GM06990 (cell line): ENCODE measurements around the gene PHF14.
"Not testable (repeated sequence)": the region's sequence is repeated elsewhere in the genome, so short reads cannot be mapped to it uniquely, and the experiment has no call there.

Source experiments
- DNase-seq: peaks from one replicate; pipeline ENCODE4 v3.0.0-alpha.2; 2011; ENCODE audit not compliant: insufficient read length; ENCODE audit errors: extremely low read depth
- H3K27me3 ChIP-seq: replicated peaks from 2 replicates; pipeline ENCODE4 v1.6.0; 2011; ENCODE audit warnings: low read length; ENCODE audit not compliant: control insufficient read depth, insufficient read depth
- H3K36me3 ChIP-seq: 2 replicates; pipeline ENCODE4 v1.5.1; 2011; ENCODE audit warnings: low read length; ENCODE audit not compliant: control insufficient read depth, insufficient read depth
- H3K4me3 ChIP-seq: replicated peaks from 2 replicates; pipeline ENCODE4 v1.5.1; 2011; ENCODE audit warnings: low read depth, mild to moderate bottlenecking, control low read depth, low read length
- TF ChIP-seq, protein P1 (sequence below): IDR thresholded peaks from 2 replicates; pipeline ENCODE4 v1.5.1; 2011; ENCODE audit warnings: low read length, control low read depth, mild to moderate bottlenecking, inconsistent platforms; ENCODE audit not compliant: insufficient read depth, poor library complexity, severe bottlenecking

Gene PHF14

GRCh38 chr7:10952588-10952987 is 21.1 kb upstream of the PHF14 start:
- TF ChIP-seq, protein P1, sequence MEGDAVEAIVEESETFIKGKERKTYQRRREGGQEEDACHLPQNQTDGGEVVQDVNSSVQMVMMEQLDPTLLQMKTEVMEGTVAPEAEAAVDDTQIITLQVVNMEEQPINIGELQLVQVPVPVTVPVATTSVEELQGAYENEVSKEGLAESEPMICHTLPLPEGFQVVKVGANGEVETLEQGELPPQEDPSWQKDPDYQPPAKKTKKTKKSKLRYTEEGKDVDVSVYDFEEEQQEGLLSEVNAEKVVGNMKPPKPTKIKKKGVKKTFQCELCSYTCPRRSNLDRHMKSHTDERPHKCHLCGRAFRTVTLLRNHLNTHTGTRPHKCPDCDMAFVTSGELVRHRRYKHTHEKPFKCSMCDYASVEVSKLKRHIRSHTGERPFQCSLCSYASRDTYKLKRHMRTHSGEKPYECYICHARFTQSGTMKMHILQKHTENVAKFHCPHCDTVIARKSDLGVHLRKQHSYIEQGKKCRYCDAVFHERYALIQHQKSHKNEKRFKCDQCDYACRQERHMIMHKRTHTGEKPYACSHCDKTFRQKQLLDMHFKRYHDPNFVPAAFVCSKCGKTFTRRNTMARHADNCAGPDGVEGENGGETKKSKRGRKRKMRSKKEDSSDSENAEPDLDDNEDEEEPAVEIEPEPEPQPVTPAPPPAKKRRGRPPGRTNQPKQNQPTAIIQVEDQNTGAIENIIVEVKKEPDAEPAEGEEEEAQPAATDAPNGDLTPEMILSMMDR, result no peak
- DNase-seq, result no peak
- Histone ChIP-seq H3K27me3 (no peaks in the 10 kb centered on the region), H3K4me3 (no peak overlapping the region), H3K36me3 (no peaks in the 10 kb centered on the region)

GRCh38 chr7:10953078-10953750 is 20.5 kb upstream of the PHF14 start:
- DNase-seq, H3K36me3 ChIP-seq, H3K4me3 ChIP-seq, H3K27me3 ChIP-seq: not testable (repeated sequence)

GRCh38 chr7:10956528-10956927 is 17.1 kb upstream of the PHF14 start:
- TF ChIP-seq, protein P1, result no peak
- Histone ChIP-seq H3K27me3 (no peaks in the 10 kb centered on the region), H3K4me3 (no peak overlapping the region), H3K36me3 (no peaks in the 10 kb centered on the region)
- DNase-seq, result no peak

DNA sequence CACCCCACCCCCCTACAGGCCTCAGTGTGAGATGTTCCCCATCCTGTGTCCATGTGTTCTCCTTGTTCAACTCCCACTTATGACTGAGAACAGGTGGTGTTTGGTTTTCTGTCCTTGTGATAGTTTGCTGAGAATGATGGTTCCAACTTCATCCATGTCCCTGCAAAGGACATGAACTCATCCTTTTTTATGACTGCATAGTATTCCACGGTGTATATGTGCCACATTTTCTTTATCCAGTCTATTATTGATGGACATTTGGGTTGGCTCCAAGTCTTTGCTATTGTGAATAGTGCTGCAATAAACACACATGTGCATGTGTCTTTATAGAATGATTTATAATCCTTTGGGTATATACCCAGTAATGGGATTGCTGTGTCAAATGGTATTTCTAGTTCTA is 13.4 kb upstream of the PHF14 start:
- not testable (repeated sequence) for H3K4me3 ChIP-seq, H3K36me3 ChIP-seq, H3K27me3 ChIP-seq, DNase-seq

DNA sequence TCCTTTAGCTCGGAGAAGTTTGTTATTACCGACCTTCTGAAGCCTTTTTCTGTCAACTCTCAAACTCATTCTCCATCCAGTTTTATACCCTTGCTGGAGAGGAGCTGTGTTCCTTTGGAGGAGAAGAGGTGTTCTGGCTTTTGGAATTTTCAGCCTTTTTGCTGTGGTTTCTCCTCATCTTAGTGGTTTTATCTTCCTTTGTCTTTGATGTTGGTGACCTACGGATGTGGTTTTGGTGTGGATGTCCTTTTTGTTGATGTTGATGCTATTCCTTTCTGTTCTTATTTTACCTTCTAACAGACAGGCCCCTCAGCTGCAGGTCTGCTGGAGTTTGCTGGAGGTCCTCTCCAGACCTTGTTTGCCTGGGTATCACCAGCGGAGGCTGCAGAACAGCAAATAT is 8.7 kb upstream of the PHF14 start:
- not testable (repeated sequence) for DNase-seq, H3K4me3 ChIP-seq, H3K27me3 ChIP-seq, H3K36me3 ChIP-seq

DNA sequence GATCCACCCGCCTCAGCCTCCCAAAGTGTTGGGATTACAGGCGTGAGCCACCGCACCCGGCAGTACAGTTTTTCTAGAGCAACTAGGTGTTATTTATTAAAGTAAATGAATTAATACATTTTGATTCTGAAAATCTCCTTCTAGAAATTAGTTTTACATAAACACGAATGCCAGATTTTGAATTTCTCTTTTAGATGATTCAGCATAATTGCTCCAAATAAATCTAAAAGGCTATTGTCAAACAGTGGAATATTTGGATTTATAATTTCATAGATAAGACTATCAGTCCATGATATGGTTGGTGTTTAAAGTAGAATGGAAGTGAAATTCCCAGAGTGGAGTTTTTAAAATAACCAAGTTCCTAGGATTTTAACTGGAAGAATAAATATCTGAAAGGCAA is 1.5 kb upstream of the PHF14 start:
- TF ChIP-seq, protein P1, result no peak
- no peak overlapping the region for H3K4me3 ChIP-seq
- H3K36me3 ChIP-seq, result no peaks in the 10 kb centered on the region
- H3K27me3 ChIP-seq, result no peaks in the 10 kb centered on the region
- no peak for DNase-seq

DNA sequence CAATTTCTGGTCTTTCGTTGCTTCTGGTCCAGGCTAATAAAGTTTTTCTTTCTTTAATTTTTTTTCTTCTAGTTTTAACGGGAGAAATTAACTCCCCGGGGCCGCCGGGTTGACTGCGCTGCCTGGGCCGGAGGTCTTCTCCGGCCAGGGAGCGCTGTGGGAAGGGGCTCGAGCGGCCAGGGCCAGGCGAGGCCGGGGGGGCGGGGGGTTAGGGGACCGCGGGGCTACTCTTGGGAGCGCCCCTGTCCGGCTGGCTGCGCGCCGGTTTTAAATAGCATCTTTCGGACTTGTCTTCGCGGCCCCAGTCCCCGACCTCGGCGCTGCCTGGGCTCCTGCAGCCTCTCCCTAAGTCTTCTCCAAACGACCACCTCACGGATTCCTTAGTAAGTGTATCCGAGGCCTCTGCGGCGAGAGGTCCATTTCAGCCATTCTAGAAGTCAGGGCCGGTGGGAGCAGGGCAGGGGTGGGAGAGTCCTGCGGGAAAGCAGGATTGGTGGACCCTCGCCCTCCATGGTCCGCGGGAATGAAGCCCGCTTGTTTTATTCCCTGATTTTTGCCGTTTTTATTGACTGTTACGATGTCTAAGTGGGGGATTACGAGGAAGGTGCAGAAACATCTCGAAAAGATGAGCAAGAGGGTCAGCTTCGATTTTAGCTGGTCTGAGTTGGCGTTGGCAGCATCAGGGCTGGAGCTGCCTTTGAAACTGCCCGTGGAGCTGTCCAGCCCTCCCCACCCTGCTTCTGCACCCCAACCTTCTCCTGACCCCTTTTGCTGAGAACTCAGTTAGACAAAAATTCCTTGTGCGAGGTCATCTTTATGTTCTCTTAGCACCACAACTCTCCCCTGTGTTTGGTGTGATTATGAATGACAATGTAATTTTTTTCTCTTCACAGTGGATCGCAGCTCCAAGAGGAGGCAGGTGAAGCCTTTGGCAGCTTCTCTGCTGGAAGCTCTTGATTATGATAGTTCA is 555 bp downstream of the PHF14 start:
- peak overlapping the region; percentile 79 for H3K4me3 ChIP-seq
- TF ChIP-seq, protein P1, result no peak
- H3K27me3 ChIP-seq, result no peaks in the 10 kb centered on the region
- no peaks in the 10 kb centered on the region for H3K36me3 ChIP-seq
- no peak for DNase-seq
